Natural killer cell treated with Interleukin-12 subunit alpha and Interleukin-12 subunit beta and Interleukin-15 and Interleukin-18, amount 100 ng/mL, for 72 hours (primary cell): ENCODE results near the gene SMS. TPM values are rescaled to one million over a fixed set of nuclear protein-coding genes. Genes with fewer than 3 reads are reported as not detected.

Experiments used
- ATAC-seq, 2 donors: fragments of 150-1000 bp; cut with Tn5 transposase in 1 of 2; sonication (Bioruptor Pico), chemical (Tn5 transposase) in 1 of 2; 2 replicates each; pipeline ENCODE4 v1.10.0; 2021
- DNase-seq: peaks from one replicate; pipeline ENCODE4 v3.0.0; 2022; ENCODE audit warnings: low spot score
- H3K27ac Mint-ChIP-seq, 2 donors: 1 replicate in 1 of 2; 2 replicates in 1 of 2; pipeline ENCODE4 v1.8.0; 2022; ENCODE audit warnings: mixed read lengths in 2 of 2, mild to moderate bottlenecking in 1 of 2, moderate library complexity in 1 of 2
- H3K27me3 Mint-ChIP-seq, 2 donors: 1 replicate in 1 of 2; 2 replicates in 1 of 2; pipeline ENCODE4 v1.8.0; 2022; ENCODE audit warnings: mixed read lengths in 2 of 2
- H3K36me3 Mint-ChIP-seq: one replicate; pipeline ENCODE4 v1.8.0; 2022; ENCODE audit warnings: mixed read lengths
- H3K4me1 Mint-ChIP-seq, 2 donors: 1 replicate in 1 of 2; 2 replicates in 1 of 2; pipeline ENCODE4 v1.8.0; 2022; ENCODE audit warnings: low read depth in 2 of 2, mixed read lengths in 2 of 2, mild to moderate bottlenecking in 1 of 2
- H3K4me3 Mint-ChIP-seq: one replicate; pipeline ENCODE4 v1.8.0; 2022; ENCODE audit warnings: mixed read lengths
- H3K9me3 Mint-ChIP-seq: 2 replicates; pipeline ENCODE4 v1.8.0; 2022; ENCODE audit warnings: mixed read lengths
- total RNA-seq, 2 donors: library from RNA; stranded (reverse); gene quantifications; one replicate each; pipeline ENCODE4 v1.2.3, GENCODE V29; 2022

The SMS gene
- total RNA-seq, 2 donors from 2014 or later, result 119 to 127 TPM

DNA sequence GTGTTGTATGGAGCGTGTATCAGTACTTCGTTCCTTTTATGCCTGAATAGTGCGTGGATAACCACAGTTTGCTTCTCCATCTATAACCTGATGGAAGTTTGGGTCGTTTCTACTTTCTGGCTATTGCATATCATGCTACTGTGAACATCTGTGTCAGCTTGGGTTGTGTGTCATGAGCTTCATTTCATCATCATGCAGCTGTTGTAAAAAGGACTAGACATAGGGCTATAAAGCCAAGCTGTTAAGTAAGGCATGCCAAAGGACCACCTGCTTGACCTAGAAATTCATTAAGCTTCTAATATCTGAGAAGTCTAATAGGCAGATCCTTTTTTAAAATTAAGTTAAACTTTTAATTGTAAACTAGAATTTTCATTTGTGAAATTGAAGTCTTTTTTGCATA is 18.4 kb downstream of the SMS start:
- H3K4me3 Mint-ChIP-seq, result no peak overlapping the region
- DNase-seq (no peak), ATAC-seq (no peak)
- H3K4me1 Mint-ChIP-seq, result peaks cover 34 to 36% of the 10 kb centered on the region in 2 donors
- H3K9me3 Mint-ChIP-seq, result no peaks in the 10 kb centered on the region
- H3K36me3 Mint-ChIP-seq, result no peaks in the 10 kb centered on the region
- peaks cover 0 to 2% of the 10 kb centered on the region in 2 donors for H3K27me3 Mint-ChIP-seq
- peak overlapping the region in 1 of 2 donors; percentile 89 for H3K27ac Mint-ChIP-seq

DNA sequence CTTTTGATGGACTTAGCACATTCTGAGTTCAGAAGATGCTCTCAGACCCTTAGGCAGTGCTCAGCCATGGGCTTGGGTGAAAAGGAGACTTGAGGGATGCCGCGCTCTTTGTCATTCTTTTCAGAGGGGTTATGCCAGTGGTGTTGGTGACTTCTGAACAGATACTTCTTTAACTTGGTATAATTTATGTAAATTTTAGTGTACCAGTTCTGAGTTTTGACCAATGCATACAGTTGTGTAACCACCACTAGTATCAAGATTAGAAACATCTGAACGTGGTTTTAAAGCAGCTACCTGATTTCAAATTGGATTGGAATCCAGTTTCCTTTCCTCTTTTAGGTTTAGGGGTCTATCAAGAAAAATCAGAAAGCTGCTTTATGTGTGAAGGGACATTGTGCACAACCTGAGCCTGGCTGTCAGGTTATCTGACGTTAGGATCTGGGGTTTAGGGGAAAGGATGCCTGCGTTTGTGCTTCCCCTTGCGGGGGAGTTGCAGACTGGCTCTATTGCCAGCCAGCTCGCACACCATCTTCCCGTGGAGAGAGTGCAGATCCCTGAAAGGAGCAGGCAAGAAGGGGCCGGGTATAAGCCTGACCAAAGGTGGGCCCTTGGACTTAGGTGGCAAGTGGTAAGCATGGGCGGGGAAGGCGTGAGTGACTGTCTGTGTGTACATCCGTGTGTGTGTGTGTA is 19.0 kb downstream of the SMS start:
- H3K4me1 Mint-ChIP-seq, result peaks cover 34 to 35% of the 10 kb centered on the region in 2 donors
- no peak for DNase-seq
- peak overlapping the region in 1 of 2 donors; percentile 89 for H3K27ac Mint-ChIP-seq
- no peaks in the 10 kb centered on the region for H3K36me3 Mint-ChIP-seq
- ATAC-seq, result peak in 1 of 2 donors; percentile 21
- H3K4me3 Mint-ChIP-seq, result peak overlapping the region; percentile 5
- peaks cover 0 to 2% of the 10 kb centered on the region in 2 donors for H3K27me3 Mint-ChIP-seq
- H3K9me3 Mint-ChIP-seq, result no peaks in the 10 kb centered on the region

DNA sequence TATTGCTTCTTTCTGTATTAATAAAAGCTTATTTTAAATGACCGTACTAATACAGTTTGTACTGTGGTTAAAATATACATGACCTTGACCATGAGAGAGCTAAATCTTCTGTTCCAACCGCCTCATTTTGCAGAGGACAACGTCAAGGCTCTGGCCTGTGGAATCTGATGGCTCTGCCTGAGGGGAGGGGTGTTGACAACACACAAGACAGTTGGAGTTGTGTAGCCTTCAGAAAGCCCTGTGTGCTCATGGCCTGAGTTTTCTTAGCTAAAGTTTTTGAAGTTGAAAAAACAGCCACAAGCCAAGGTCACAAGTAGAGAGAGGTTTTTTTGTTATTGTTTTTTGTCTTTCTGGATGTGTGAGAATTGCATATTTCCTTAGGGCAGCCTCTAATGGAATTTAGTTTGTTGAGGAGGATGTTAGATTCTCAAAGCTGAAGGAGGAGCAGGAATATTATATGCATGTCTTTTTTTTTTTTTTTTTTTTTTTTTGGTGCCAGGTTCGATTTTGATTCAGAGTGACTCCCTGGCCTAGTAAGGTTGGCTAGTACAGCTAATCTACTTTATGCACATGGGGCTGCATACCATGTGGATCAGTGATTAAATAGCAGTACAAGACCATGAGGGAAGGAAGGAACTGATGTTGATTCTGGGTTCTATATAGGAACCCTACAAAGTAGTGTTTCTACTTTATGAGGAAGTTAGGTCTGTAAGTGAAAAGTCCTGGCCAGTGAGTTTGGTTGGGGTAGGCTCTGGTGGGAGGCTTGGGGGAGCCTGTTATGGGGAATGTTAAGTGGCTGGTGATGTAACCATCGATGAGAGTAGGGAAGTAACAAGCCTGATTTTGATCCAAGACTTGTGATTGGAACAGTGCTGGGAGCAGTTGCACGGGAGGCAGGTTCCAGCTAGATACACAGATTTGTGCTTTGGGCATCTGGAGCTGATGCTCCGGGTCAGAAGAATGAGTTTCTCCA is 20.3 kb downstream of the SMS start:
- ATAC-seq, result no peak
- DNase-seq, result no peak
- Mint-ChIP-seq H3K9me3 (no peaks in the 10 kb centered on the region), H3K27ac (peak overlapping the region; percentile 19 to 89), H3K4me1 (peaks cover 29 to 37% of the 10 kb centered on the region in 2 donors), H3K4me3 (no peak overlapping the region), H3K36me3 (no peaks in the 10 kb centered on the region), H3K27me3 (no peaks in the 10 kb centered on the region)

DNA sequence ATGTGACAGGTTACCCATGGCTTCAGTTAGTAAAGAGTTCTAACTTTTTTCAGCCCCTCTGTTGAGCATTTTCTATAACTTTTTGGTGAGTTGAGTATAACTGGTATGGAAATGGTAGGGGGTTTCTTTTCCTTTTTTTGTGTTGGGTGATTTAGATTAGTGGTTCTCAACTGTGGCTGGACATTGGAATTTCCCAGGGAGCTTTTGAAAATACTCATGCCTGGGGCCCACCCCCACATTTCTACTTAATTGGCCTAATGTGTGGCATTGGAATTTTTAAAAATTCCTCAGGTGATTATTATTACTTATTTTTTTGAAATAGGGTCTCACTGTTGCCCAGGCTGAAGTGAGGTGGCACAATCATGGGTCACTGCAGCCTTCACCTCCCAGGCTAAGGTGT is 21.9 kb downstream of the SMS start:
- Mint-ChIP-seq H3K4me1 (peaks cover 29 to 38% of the 10 kb centered on the region in 2 donors), H3K27ac (peak overlapping the region in 1 of 2 donors; percentile 89), H3K36me3 (no peaks in the 10 kb centered on the region), H3K4me3 (no peak overlapping the region), H3K9me3 (no peaks in the 10 kb centered on the region), H3K27me3 (peaks cover 0 to under 1% of the 10 kb centered on the region in 2 donors)
- ATAC-seq (no peak), DNase-seq (no peak)

DNA sequence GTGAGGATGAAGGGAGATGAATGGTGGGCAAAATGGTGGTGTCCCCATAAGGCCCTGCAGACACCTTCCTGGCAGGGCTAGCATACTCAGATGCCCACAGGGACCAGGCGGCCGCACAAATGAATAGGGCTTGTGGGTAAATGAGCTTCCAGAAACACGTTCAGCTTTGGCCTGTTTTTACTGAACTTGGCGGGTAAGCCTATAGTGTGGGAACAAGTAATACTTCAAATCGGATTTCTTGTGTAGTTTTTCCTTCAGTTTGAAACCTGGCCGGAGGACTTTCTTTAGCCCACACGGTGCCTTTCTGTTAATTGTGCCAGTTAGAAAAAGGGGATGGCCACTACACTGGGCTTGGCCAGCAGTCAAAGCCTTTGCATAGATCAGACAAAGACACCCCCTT is 22.8 kb downstream of the SMS start:
- DNase-seq, result no peak
- H3K36me3 Mint-ChIP-seq, result no peaks in the 10 kb centered on the region
- peaks cover 0 to 2% of the 10 kb centered on the region in 2 donors for H3K27me3 Mint-ChIP-seq
- no peak overlapping the region for H3K4me3 Mint-ChIP-seq
- no peak for ATAC-seq
- H3K27ac Mint-ChIP-seq, result no peak overlapping the region
- H3K4me1 Mint-ChIP-seq, result peaks cover 29 to 38% of the 10 kb centered on the region in 2 donors
- H3K9me3 Mint-ChIP-seq, result no peaks in the 10 kb centered on the region

DNA sequence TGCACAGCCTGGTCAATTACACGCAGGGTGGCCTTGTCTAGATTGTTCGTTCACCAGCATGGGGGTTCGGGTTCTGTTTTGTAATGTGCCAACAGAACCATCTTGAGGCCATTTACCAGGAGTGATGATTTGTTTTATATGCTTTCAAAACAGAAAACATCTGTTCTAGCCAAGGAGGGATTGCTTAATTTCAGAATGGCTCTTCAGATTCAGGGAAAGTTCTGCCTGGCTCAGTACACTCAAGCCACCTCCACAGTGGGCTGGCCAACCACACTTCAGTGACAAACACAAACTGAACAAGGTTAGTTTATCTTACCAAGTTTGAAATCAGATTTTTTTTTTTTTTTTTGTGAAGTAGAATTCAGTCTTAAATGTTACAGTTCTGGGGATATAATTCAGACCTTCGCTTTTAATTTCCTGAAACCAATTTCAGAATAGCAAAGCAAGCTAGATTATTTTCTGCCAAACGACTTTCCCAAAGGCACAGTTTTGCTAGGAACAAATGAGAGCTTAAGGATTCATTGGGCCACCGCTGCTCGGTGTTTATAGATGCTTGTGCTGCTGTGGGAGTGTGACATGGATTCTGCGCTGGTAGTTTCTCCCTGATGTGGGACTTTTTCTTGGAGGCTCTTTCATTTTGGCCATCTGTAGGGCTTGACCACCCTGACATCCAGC is 23.4 kb downstream of the SMS start:
- Mint-ChIP-seq H3K27ac (peak overlapping the region in 1 of 2 donors; percentile 77), H3K9me3 (no peaks in the 10 kb centered on the region), H3K36me3 (no peaks in the 10 kb centered on the region), H3K4me1 (peaks cover 24 to 36% of the 10 kb centered on the region in 2 donors), H3K4me3 (no peak overlapping the region), H3K27me3 (peaks cover 0 to 2% of the 10 kb centered on the region in 2 donors)
- DNase-seq (no peak), ATAC-seq (no peak)

DNA sequence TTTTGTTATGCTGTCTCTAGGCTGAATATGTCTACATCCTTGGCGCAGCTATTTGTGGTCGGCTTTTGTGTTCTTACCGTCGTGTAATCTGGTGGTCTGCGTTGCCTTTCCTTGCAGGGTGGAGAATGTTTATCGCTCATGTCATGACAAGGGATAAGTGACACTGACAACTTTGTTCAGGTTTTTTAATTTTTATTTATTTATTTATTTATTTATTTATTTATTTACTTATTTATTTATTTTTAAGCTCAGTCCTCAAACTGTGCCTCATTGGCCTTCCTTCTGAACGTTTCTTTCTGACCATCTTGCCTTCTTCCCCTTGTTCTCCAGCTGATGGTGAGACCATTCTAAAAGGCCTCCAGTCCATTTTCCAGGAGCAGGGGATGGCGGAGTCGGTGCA is 26.4 kb downstream of the SMS start:
- ATAC-seq (no peak), DNase-seq (no peak)
- Mint-ChIP-seq H3K9me3 (no peaks in the 10 kb centered on the region), H3K27me3 (peaks cover 0 to 2% of the 10 kb centered on the region in 2 donors), H3K27ac (peak overlapping the region in 1 of 2 donors; percentile 25), H3K4me1 (peaks cover 5 to 27% of the 10 kb centered on the region in 2 donors), H3K4me3 (no peak overlapping the region), H3K36me3 (no peaks in the 10 kb centered on the region)

DNA sequence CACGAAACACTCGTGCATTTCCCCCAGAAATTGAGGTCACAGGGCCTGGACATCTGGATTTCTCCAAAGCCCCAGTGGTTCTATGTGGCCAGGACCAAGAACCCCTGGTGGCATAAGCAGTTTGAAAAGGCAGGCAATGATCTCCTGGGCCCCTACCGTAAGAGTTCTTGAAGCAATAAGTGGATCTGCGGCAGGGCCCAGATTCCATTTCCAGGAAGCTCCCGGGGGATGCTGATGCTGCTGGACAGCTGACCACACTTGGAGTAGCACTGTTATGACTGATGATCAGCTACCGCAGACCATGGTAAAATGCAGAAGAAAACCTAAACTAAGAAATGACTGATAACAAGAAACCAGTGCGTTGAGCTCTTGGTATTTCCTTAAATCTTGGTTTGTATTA is 27.8 kb downstream of the SMS start:
- Mint-ChIP-seq H3K27ac (no peak overlapping the region), H3K4me1 (peaks cover 8 to 24% of the 10 kb centered on the region in 2 donors), H3K36me3 (no peaks in the 10 kb centered on the region), H3K4me3 (no peak overlapping the region), H3K9me3 (no peaks in the 10 kb centered on the region), H3K27me3 (peaks cover 0 to 2% of the 10 kb centered on the region in 2 donors)
- DNase-seq, result no peak
- no peak for ATAC-seq

DNA sequence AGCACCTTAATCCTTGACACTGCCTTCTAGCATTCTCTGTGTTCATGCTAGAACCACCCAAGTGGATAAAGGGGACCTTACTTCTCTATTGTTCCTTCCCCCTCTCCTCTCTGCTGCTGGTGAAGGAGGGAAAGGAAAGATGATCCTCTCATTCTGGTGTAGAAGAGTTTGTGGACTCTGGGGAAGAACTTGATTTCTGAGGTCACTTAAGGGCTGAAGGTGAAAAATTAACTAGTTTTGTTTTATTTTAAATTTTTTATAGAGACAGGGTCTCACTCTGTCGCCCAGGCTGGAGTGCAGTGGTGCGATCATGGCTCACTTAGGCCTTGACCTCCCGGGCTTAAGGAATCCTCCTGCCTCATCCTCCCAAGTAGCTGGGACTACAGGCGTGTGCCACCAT is 29.8 kb downstream of the SMS start:
- ATAC-seq, result no peak
- Mint-ChIP-seq H3K4me1 (peaks cover 18 to 24% of the 10 kb centered on the region in 2 donors), H3K9me3 (no peaks in the 10 kb centered on the region), H3K27ac (no peak overlapping the region), H3K36me3 (peaks cover 6% of the 10 kb centered on the region), H3K4me3 (no peak overlapping the region), H3K27me3 (peaks cover 0 to 2% of the 10 kb centered on the region in 2 donors)
- no peak for DNase-seq

DNA sequence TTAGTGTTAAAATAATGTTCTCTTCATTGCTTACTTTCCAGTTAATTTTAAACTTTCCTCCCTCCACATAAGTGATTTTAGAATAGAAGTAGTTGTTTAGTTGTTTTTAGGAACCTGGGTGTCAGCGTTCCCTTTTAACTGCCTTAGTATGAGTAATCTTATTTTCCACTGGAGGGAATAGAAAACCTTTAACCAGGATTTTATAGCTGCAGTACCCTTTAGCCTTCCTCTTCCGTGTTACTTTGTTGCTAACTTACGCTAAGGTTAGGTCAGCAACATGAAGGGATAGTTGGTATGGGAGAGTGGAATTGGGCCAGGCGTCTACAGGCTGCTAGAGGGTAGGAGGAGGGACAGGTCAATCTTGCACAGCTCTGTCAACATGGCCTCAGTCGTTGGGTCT is 31.5 kb downstream of the SMS start:
- DNase-seq (no peak), ATAC-seq (no peak)
- H3K36me3 Mint-ChIP-seq, result peaks cover 12% of the 10 kb centered on the region
- peaks cover 18 to 23% of the 10 kb centered on the region in 2 donors for H3K4me1 Mint-ChIP-seq
- no peaks in the 10 kb centered on the region for H3K9me3 Mint-ChIP-seq
- H3K27me3 Mint-ChIP-seq, result peaks cover 0 to 4% of the 10 kb centered on the region in 2 donors
- no peak overlapping the region for H3K4me3 Mint-ChIP-seq
- peak overlapping the region; percentile 62 to 95 for H3K27ac Mint-ChIP-seq

DNA sequence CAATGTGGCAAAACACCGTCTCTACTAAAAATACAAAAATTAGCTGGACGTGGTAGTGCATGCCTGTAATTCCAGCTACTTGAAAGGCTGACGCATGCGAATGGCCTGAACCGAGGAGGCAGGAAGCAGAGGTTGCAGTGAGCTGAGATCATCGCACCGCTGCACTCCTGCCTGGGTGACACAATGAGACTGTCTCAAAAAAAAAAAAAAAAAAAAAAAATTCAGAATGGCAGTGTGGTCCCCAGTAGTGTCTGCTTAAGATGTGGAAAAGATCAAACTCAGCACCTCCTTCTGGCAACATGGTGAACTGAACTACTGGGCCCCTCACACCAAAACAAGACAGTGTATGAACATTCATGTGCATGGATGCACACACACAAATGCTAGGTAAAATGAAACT is 32.2 kb downstream of the SMS start:
- H3K9me3 Mint-ChIP-seq, result no peaks in the 10 kb centered on the region
- H3K36me3 Mint-ChIP-seq, result peaks cover 12% of the 10 kb centered on the region
- peak overlapping the region; percentile 12 for H3K4me3 Mint-ChIP-seq
- DNase-seq (no peak), ATAC-seq (peak; percentile 58 to 65)
- H3K27me3 Mint-ChIP-seq, result peaks cover 0 to 2% of the 10 kb centered on the region in 2 donors
- peaks cover 18 to 23% of the 10 kb centered on the region in 2 donors for H3K4me1 Mint-ChIP-seq
- H3K27ac Mint-ChIP-seq, result peak overlapping the region; percentile 62 to 95

DNA sequence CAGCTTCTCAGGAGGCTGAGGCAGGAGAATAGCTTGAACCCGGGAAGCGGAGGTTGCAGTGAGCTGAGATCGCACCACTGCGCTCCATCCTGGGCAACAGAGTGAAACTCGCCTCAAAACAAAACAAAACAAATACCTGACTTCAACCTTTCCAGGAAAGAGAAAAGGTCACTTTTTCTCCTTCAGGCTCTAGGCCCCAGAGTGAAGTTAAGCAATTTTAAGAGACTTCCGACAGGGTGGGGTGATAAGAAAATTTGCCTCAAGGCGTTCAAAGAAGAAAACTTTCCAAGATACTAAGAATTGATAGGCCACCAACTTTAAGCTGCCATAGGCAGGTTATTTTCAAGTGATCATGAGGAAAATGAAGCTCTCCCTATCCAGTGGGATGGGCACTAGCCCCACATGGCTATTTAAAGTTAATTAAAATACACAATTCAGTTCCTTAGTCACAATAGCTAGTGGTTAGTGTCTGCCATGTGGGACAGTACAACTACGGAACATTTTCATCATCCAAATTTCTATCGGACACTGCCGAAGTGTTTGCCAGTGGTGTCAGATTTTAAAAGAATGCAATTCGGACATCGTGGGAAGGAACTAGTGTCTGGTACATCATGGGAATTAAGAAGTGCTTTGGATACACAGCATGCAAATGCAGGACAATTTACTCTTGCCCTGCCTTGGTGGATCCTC is 33.0 kb downstream of the SMS start:
- Mint-ChIP-seq H3K36me3 (peaks cover 12% of the 10 kb centered on the region), H3K27me3 (peaks cover 0 to 2% of the 10 kb centered on the region in 2 donors), H3K4me3 (peak overlapping the region; percentile 78), H3K9me3 (no peaks in the 10 kb centered on the region), H3K4me1 (peaks cover 18 to 23% of the 10 kb centered on the region in 2 donors), H3K27ac (peak overlapping the region; percentile 89 to 95)
- no peak for ATAC-seq
- no peak for DNase-seq

DNA sequence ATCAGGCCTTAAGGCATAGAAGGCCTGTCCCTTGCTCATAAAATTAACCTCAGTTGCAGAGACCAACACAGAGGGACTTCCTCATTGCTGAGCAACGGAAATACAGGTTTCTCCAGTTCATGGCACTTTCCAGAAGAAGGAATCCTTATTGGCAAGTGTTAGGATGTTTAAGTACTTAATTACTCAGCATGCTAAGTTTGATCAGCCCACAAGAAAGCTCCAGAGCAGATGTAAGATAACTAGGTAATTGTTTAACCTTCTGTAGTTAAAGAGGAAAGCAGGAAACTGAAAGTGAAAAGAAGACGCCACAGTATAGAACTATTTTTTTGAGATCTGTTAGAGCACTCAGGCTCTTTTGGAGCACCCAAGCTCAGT is 33.5 kb downstream of the SMS start:
- Mint-ChIP-seq H3K4me3 (peak overlapping the region; percentile 78), H3K36me3 (peaks cover 12% of the 10 kb centered on the region), H3K9me3 (no peaks in the 10 kb centered on the region), H3K27me3 (peaks cover 0 to 2% of the 10 kb centered on the region in 2 donors), H3K27ac (peak overlapping the region; percentile 89 to 95), H3K4me1 (peaks cover 18 to 23% of the 10 kb centered on the region in 2 donors)
- DNase-seq, result no peak
- ATAC-seq, result peak; percentile 62 to 66
